GM10266 (cell line): Measurements from ENCODE around the gene PNKP.

Source experiments
- DNase-seq: peaks from one replicate; pipeline ENCODE4 v3.0.0; 2012; ENCODE audit errors: extremely low spot score
- TF ChIP-seq, protein P1 (sequence below): IDR thresholded peaks from 2 replicates; pipeline ENCODE4 v1.5.1; 2012; ENCODE audit warnings: mild to moderate bottlenecking, low read depth; ENCODE audit not compliant: control insufficient read depth, insufficient read depth; ENCODE audit errors: missing control alignments

PNKP gene

GRCh38 chr19:49861107-49861506, 6.3 kb downstream of the PNKP start:
- DNase-seq, result no peak
- TF ChIP-seq, protein P1, sequence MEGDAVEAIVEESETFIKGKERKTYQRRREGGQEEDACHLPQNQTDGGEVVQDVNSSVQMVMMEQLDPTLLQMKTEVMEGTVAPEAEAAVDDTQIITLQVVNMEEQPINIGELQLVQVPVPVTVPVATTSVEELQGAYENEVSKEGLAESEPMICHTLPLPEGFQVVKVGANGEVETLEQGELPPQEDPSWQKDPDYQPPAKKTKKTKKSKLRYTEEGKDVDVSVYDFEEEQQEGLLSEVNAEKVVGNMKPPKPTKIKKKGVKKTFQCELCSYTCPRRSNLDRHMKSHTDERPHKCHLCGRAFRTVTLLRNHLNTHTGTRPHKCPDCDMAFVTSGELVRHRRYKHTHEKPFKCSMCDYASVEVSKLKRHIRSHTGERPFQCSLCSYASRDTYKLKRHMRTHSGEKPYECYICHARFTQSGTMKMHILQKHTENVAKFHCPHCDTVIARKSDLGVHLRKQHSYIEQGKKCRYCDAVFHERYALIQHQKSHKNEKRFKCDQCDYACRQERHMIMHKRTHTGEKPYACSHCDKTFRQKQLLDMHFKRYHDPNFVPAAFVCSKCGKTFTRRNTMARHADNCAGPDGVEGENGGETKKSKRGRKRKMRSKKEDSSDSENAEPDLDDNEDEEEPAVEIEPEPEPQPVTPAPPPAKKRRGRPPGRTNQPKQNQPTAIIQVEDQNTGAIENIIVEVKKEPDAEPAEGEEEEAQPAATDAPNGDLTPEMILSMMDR, result no peak

- no peak for DNase-seq
- TF ChIP-seq, protein P1, result no peak
Observed at GRCh38 chr19:49860336-49861102, 6.9 kb downstream of the PNKP start.

- TF ChIP-seq, protein P1, result no peak
- DNase-seq, result no peak
Observed at GRCh38 chr19:49859682-49860335, 7.6 kb downstream of the PNKP start.

DNA sequence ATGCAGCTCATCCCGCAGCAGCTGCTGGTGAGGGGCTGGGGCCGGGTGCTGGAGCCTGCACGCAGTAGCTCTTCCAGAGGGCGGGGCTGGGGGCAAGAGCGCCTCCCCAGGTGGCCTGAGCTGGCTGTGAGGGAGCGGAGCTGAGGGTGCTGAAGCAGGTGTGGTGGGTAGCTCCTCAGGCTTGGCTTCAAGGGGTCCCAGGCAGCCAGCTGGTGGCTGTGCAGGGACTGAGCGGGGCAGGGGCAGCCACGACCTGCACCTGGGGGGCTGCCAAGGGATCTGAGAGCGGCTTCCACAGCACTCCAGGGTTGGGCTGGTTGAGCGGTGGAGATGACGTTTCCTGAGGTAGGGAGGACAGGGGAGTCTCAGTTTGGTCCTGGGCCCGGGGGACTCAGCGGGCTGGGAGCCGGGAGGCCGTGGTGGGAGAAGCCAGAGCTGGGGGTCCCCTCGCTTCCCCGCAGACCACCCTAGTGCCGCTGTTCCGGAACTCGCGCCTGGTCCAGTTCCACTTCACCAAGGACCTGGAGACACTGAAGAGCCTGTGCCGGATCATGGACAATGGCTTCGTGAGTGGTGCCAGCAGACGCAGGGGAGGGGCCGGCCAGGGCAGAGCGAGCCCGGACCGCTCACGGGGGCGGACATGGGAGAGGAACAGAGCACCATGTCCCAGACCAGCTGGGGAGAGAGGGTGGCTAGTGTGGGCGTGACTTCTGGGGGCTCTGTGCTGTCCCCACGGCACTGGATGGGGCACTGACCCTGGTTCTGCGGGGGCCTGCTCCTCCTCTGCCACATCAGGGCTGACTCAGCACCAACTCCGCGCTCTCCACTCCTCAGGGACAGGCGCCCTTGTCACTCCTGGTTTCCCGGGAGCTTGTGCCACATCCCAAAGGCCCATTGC, 9.0 kb downstream of the PNKP start:
- TF ChIP-seq, protein P1, result no peak
- no peak for DNase-seq

DNA sequence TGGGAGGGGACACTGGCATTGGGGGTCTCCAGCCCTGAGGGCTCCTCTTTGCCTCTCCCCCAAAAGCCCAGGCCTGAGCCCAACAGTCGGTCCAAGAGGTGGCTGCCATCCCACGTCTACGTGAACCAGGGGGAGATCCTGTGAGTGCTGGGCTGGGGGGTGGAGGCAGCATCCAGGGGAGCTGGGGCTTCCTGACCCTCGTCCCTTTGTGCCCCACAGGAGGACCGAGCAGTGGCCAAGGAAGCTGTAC, 9.6 kb downstream of the PNKP start:
- TF ChIP-seq, protein P1, result no peak
- no peak for DNase-seq

DNA sequence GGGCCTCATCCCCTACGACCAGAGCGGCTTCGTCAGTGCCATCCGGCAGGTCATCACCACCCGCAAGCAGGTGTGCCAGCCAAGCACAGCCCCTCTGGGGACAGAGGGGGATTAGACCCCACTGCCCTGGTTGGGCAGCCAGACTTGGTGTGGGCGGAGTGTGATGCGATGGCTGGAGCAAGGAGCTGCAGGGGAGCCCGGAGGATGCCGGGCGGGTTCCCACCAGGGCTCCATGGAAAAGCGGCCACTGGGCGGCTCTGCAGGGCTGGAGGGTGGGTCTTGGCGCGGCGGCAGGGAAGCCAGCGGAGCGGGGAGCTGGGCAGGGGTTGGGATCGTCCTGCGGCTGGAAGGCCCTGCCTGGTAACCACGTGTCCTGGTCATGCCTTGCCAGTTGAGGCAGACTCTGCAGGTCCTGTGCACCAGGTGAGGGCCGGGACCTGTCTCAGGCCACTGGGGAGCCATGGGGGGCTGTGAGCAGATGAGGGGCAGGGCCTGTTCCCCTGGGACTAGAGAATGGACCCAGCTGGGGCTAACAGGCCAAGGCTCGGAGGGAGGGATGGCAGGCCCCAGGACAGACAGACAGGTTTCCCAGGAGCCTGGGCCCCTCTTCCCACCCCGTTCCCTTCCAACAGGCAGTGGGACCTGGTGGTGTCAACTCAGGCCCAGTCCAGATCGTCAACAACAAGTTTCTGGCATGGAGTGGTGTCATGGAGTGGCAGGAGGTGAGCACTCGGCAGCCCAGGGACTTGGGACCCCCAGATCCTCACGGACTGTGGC, 10.1 kb downstream of the PNKP start:
- TF ChIP-seq, protein P1, result no peak

More for the DNA sequence above, 10.1 kb downstream of the PNKP start:
- DNase-seq, result no peak
